HT-29 (cell line): ENCODE measurements around the gene SCUBE3. TPM values are rescaled to one million over a fixed set of nuclear protein-coding genes. Genes with fewer than 3 reads are reported as not detected.

Source experiments
- DNase-seq: peaks from one replicate; pipeline ENCODE4 v3.0.0-alpha.2; 2015; ENCODE audit warnings: low spot score
- total RNA-seq: library from RNA; depleted of rRNA; stranded (reverse); fragments of >200 nt; shearing (Covaris generic); gene quantifications from 2 replicates; pipeline ENCODE4 v1.2.3, GENCODE V29; 2014; rRNA removed

Gene SCUBE3
- total RNA-seq, 1 experiment from 2014 or later: not detected

GRCh38 chr6:35299674-35300073 is 85.9 kb downstream of the SCUBE3 start:
- DNase-seq: no peak

- no peak for DNase-seq
These were observed 87.1 kb downstream of the SCUBE3 start for GRCh38 chr6:35300848-35301247.

Other genes with a start within 250 kb of the SCUBE3 start
- not detected in 2 replicates for gene TCP11, start 72.6 kb upstream of the SCUBE3 start, total RNA-seq
- gene ZNF76, start 45.8 kb downstream of the SCUBE3 start, total RNA-seq: 19.5 and 23.1 TPM in 2 replicates
- 2.0 and 3.2 TPM in 2 replicates for gene DEF6, start 83.9 kb downstream of the SCUBE3 start, total RNA-seq
- gene PPARD, start 128.6 kb downstream of the SCUBE3 start, total RNA-seq: 10.1 and 13.7 TPM in 2 replicates
- gene FANCE, start 238.4 kb downstream of the SCUBE3 start, total RNA-seq: 7.4 and 8.6 TPM in 2 replicates